HepG2 (cell line): ENCODE data around the gene SUN5. TPM values are rescaled to one million over a fixed set of nuclear protein-coding genes. Genes with fewer than 3 reads are reported as not detected.

Experiments used
- AFF4 ChIP-seq: sonication (generic); formaldehyde crosslinking; IDR thresholded peaks from 2 replicates; pipeline ENCODE4 v1.4.0; 2020; ENCODE audit warnings: missing genetic modification reagents
- E2F5 ChIP-seq: sonication (generic); formaldehyde crosslinking; conservative IDR thresholded peaks from 2 replicates; pipeline ENCODE4 v1.4.0; 2020; ENCODE audit warnings: missing genetic modification reagents
- FLYWCH1 ChIP-seq: sonication (generic); formaldehyde crosslinking; IDR thresholded peaks from 2 replicates; pipeline ENCODE4 v1.8.1; 2023; ENCODE audit warnings: mild to moderate bottlenecking, missing genetic modification reagents
- MLLT10 ChIP-seq: sonication (generic); formaldehyde crosslinking; IDR thresholded peaks from 2 replicates; pipeline ENCODE4 v1.4.0; 2020; ENCODE audit warnings: missing genetic modification reagents
- MXI1 ChIP-seq: IDR thresholded peaks from 3 replicates; pipeline ENCODE4 v1.6.1; 2012; ENCODE audit warnings: low read depth, low read length, inconsistent platforms, borderline replicate concordance
- NFKBIZ ChIP-seq: IDR thresholded peaks from 2 replicates; pipeline ENCODE4 v1.6.1; 2018; ENCODE audit warnings: missing genetic modification reagents, missing compliant biosample characterization
- SIN3A ChIP-seq: IDR thresholded peaks from 2 replicates; pipeline ENCODE4 v1.6.1; 2011; ENCODE audit warnings: low read depth, mild to moderate bottlenecking, control low read depth, low read length, borderline replicate concordance
- SSRP1 ChIP-seq: IDR thresholded peaks from 2 replicates; pipeline ENCODE4 v1.6.1; 2016; ENCODE audit warnings: control low read depth
- ZBTB42 ChIP-seq: sonication (generic); formaldehyde crosslinking; IDR thresholded peaks from 2 replicates; pipeline ENCODE4 v1.5.0; 2020; ENCODE audit warnings: mild to moderate bottlenecking, missing genetic modification reagents
- ZBTB43 ChIP-seq: sonication (generic); formaldehyde crosslinking; conservative IDR thresholded peaks from 2 replicates; pipeline ENCODE4 v1.4.0; 2020; ENCODE audit warnings: missing genetic modification reagents
- ZNF562 ChIP-seq: sonication (generic); formaldehyde crosslinking; IDR thresholded peaks from 2 replicates; pipeline ENCODE4 v1.8.0; 2022; ENCODE audit warnings: missing genetic modification reagents, borderline replicate concordance
- ZNF629 ChIP-seq: sonication (generic); formaldehyde crosslinking; conservative IDR thresholded peaks from 2 replicates; pipeline ENCODE4 v1.5.0; 2020; ENCODE audit warnings: missing genetic modification reagents
- ZNF737 ChIP-seq: sonication (generic); formaldehyde crosslinking; IDR thresholded peaks from 2 replicates; pipeline ENCODE4 v1.5.0; 2020; ENCODE audit warnings: missing genetic modification reagents, mild to moderate bottlenecking, borderline replicate concordance
- ZNF883 ChIP-seq: sonication (generic); formaldehyde crosslinking; IDR thresholded peaks from 2 replicates; pipeline ENCODE4 v1.5.1; 2020; ENCODE audit warnings: mild to moderate bottlenecking, missing genetic modification reagents; ENCODE audit errors: not compliant biosample characterization
- polyA plus RNA-seq, 8 experiments: library from polyadenylated mRNA; depleted of rRNA in 3 of 8; stranded (reverse) in 7 of 8; unstranded in 1 of 8; fragments of >200 nt; fragmentation: Illumina TruSeq in 4 of 8; extraction: Trizol in 4 of 8; gene quantifications; 2 replicates each; pipeline versions ENCODE4 v1.2.1 to v1.2.3, GENCODE V29; 2011 to 2016; ENCODE audit warnings: low read depth in 4 of 8, missing spikeins in 1 of 8, mixed read lengths in 1 of 8; ENCODE audit not compliant: insufficient read depth in 1 of 8
- total RNA-seq, 5 experiments: library from RNA; depleted of rRNA; stranded (reverse); fragments of >200 nt; fragmentation: Illumina TruSeq; extraction: Trizol; gene quantifications; 2 replicates each; pipeline ENCODE4 v1.2.3, GENCODE V29; 2016; ENCODE audit warnings: low read depth in 1 of 5
- TF ChIP-seq, protein P1 (sequence below): sonication (generic); formaldehyde crosslinking; IDR thresholded peaks from 2 replicates; pipeline ENCODE4 v1.9.0; 2021; ENCODE audit warnings: missing genetic modification reagents, borderline replicate concordance
- TF ChIP-seq, protein P2 (sequence below): fragments of 450-650 bp; IDR thresholded peaks from 2 replicates; pipeline ENCODE4 v1.6.1; 2016
- TF ChIP-seq, protein P3 (sequence below): IDR thresholded peaks from 2 replicates; pipeline ENCODE4 v1.6.1; 2012; ENCODE audit warnings: low read depth, low read length, improper control_type of control experiment

SUN5 gene
- total and polyA plus RNA-seq, 2 of the 13 experiments (the other 11 are each of a cell fraction or from before 2014, with no cell fraction given), result not detected

GRCh38 chr20:33006776-33007375 is 2.6 kb upstream of the SUN5 start (continued):
- no peak; the same call in 1 of the 2 replicates for TF ChIP-seq ZBTB43
- TF ChIP-seq, protein P1, sequence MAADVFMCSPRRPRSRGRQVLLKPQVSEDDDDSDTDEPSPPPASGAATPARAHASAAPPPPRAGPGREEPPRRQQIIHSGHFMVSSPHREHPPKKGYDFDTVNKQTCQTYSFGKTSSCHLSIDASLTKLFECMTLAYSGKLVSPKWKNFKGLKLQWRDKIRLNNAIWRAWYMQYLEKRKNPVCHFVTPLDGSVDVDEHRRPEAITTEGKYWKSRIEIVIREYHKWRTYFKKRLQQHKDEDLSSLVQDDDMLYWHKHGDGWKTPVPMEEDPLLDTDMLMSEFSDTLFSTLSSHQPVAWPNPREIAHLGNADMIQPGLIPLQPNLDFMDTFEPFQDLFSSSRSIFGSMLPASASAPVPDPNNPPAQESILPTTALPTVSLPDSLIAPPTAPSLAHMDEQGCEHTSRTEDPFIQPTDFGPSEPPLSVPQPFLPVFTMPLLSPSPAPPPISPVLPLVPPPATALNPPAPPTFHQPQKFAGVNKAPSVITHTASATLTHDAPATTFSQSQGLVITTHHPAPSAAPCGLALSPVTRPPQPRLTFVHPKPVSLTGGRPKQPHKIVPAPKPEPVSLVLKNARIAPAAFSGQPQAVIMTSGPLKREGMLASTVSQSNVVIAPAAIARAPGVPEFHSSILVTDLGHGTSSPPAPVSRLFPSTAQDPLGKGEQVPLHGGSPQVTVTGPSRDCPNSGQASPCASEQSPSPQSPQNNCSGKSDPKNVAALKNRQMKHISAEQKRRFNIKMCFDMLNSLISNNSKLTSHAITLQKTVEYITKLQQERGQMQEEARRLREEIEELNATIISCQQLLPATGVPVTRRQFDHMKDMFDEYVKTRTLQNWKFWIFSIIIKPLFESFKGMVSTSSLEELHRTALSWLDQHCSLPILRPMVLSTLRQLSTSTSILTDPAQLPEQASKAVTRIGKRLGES, result no peak
- no peak for TF ChIP-seq FLYWCH1
- TF ChIP-seq AFF4, result no peak
- TF ChIP-seq ZNF737 (CRISPR knock-in tag), result no peak
- no peak for TF ChIP-seq SIN3A
- peak; percentile 49 for TF ChIP-seq ZNF629 (CRISPR knock-in tag)
- peak; percentile 87 for TF ChIP-seq ZNF883 (CRISPR knock-in tag)
- TF ChIP-seq, protein P2, sequence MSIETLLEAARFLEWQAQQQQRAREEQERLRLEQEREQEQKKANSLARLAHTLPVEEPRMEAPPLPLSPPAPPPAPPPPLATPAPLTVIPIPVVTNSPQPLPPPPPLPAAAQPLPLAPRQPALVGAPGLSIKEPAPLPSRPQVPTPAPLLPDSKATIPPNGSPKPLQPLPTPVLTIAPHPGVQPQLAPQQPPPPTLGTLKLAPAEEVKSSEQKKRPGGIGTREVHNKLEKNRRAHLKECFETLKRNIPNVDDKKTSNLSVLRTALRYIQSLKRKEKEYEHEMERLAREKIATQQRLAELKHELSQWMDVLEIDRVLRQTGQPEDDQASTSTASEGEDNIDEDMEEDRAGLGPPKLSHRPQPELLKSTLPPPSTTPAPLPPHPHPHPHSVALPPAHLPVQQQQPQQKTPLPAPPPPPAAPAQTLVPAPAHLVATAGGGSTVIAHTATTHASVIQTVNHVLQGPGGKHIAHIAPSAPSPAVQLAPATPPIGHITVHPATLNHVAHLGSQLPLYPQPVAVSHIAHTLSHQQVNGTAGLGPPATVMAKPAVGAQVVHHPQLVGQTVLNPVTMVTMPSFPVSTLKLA, result peak; percentile 88
- TF ChIP-seq NFKBIZ, result 0 out of 2 replicates have a peak, but pooled peaks have one; percentile 49
- no peak for TF ChIP-seq MXI1
- TF ChIP-seq E2F5 (CRISPR knock-in tag), result no peak
- no peak for TF ChIP-seq MLLT10
- peak; percentile 34; the same call in 1 of the 2 replicates for TF ChIP-seq SSRP1
- TF ChIP-seq ZNF562 (CRISPR knock-in tag), result no peak
- TF ChIP-seq, protein P3, sequence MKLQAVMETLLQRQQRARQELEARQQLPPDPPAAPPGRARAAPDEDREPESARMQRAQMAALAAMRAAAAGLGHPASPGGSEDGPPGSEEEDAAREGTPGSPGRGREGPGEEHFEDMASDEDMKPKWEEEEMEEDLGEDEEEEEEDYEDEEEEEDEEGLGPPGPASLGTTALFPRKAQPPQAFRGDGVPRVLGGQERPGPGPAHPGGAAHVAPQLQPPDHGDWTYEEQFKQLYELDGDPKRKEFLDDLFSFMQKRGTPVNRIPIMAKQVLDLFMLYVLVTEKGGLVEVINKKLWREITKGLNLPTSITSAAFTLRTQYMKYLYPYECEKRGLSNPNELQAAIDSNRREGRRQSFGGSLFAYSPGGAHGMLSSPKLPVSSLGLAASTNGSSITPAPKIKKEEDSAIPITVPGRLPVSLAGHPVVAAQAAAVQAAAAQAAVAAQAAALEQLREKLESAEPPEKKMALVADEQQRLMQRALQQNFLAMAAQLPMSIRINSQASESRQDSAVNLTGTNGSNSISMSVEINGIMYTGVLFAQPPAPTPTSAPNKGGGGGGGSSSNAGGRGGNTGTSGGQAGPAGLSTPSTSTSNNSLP, result no peak
- TF ChIP-seq ZBTB42 (CRISPR knock-in tag), result 0 out of 2 replicates have a peak, but pooled peaks have one; percentile 20
